IMR-90 (cell line): ENCODE measurements around the gene ATP6V1F. TPM values are rescaled to one million over a fixed set of nuclear protein-coding genes. Genes with fewer than 3 reads are reported as not detected.

Source experiments
- ATAC-seq: fragments of 200-7000 bp; cut with Tn5 transposase; 2 replicates; pipeline ENCODE4 v1.9.1; 2020; ENCODE audit warnings: low read depth, mild to moderate bottlenecking, moderate library complexity
- BruUV-seq: library from RNA; stranded (reverse); fragments of 400-500 nt; replicated peaks from 2 replicates; lab custom pipeline; 2021; lab: Mats Ljungman, UMichigan
- CTCF ChIA-PET: fragments of 300-600 bp; formaldehyde crosslinking; extraction: SDS; loops from one replicate; lab custom pipeline; 2021; ENCODE audit warnings: antibody characterized with exemption; lab: Yijun Ruan, JAX
- POLR2A ChIA-PET: fragments of 300-600 bp; sonication (Branson Sonifier 250); formaldehyde crosslinking; loops from one replicate; lab custom pipeline; 2022; ENCODE audit warnings: antibody characterized with exemption; ENCODE audit not compliant: unreplicated experiment; lab: Charles Lee
- DNase-seq: peaks from one replicate; pipeline ENCODE4 v3.0.0; 2013
- H2AFZ ChIP-seq: replicated peaks from 2 replicates; pipeline ENCODE3; 2013; ENCODE audit warnings: low read length, mild to moderate bottlenecking; ENCODE audit not compliant: poor library complexity
- H2AK5ac ChIP-seq: 2 replicates; pipeline ENCODE4 v1.6.1; 2013; ENCODE audit warnings: low read depth, low read length, inconsistent platforms
- H2AK9ac ChIP-seq: replicated peaks from 2 replicates; pipeline ENCODE3; 2013; ENCODE audit warnings: mild to moderate bottlenecking, low read depth, low read length, moderate library complexity; ENCODE audit not compliant: poor library complexity
- H2BK120ac ChIP-seq: 2 replicates; pipeline ENCODE4 v1.6.1; 2013; ENCODE audit warnings: low read depth, low read length, inconsistent platforms
- H2BK15ac ChIP-seq: 3 replicates; pipeline ENCODE4 v1.6.1; 2013; ENCODE audit warnings: low read depth, low read length, inconsistent platforms
- H2BK20ac ChIP-seq: 2 replicates; pipeline ENCODE4 v1.6.1; 2013; ENCODE audit warnings: low read depth, mild to moderate bottlenecking, inconsistent platforms, low read length, moderate library complexity
- H2BK5ac ChIP-seq: 2 replicates; pipeline ENCODE4 v1.6.1; 2013; ENCODE audit warnings: mild to moderate bottlenecking, low read depth, low read length, inconsistent platforms; ENCODE audit not compliant: poor library complexity, severe bottlenecking
- H3K14ac ChIP-seq: replicated peaks from 2 replicates; pipeline ENCODE4 v1.6.1; 2013; ENCODE audit warnings: low read depth, low read length, inconsistent platforms
- H3K18ac ChIP-seq: 2 replicates; pipeline ENCODE4 v1.6.1; 2013; ENCODE audit warnings: low read depth, low read length, control low read depth
- H3K23ac ChIP-seq: 2 replicates; pipeline ENCODE4 v1.6.1; 2013; ENCODE audit warnings: low read depth, low read length, inconsistent platforms
- H3K27ac ChIP-seq: 2 replicates; pipeline ENCODE4 v1.5.1; 2013; ENCODE audit warnings: mild to moderate bottlenecking, control low read depth, low read length; ENCODE audit not compliant: insufficient read depth
- H3K27me3 ChIP-seq: 2 replicates; pipeline ENCODE4 v1.6.1; 2013; ENCODE audit warnings: low read length; ENCODE audit not compliant: control insufficient read depth, insufficient read depth
- H3K36me3 ChIP-seq: 2 replicates; pipeline ENCODE4 v1.6.1; 2013; ENCODE audit warnings: low read length, mixed read lengths; ENCODE audit not compliant: control insufficient read depth, insufficient read depth
- H3K4ac ChIP-seq: 2 replicates; pipeline ENCODE4 v1.6.1; 2013; ENCODE audit warnings: low read depth, low read length, inconsistent platforms
- H3K4me1 ChIP-seq: 2 replicates; pipeline ENCODE4 v1.6.1; 2013; ENCODE audit warnings: low read length, mixed read lengths; ENCODE audit not compliant: control insufficient read depth, insufficient read depth
- H3K4me2 ChIP-seq: 2 replicates; pipeline ENCODE4 v1.6.1; 2013; ENCODE audit warnings: low read depth, mild to moderate bottlenecking, control low read depth, low read length, moderate library complexity
- H3K4me3 ChIP-seq: 2 replicates; pipeline ENCODE4 v1.5.1; 2013; ENCODE audit warnings: low read depth, mild to moderate bottlenecking, control low read depth, low read length, moderate library complexity; ENCODE audit not compliant: insufficient read depth
- H3K56ac ChIP-seq: 2 replicates; pipeline ENCODE4 v1.6.1; 2013; ENCODE audit warnings: low read length, inconsistent platforms; ENCODE audit not compliant: insufficient read depth; ENCODE audit errors: extremely low read depth
- H3K79me1 ChIP-seq, 2 experiments: 2 replicates each; pipeline ENCODE4 v1.6.1; 2013; ENCODE audit warnings: low read length in 2 of 2, inconsistent platforms in 1 of 2, low read depth in 1 of 2
- H3K9ac ChIP-seq: 2 replicates; pipeline ENCODE4 v1.6.1; 2013; ENCODE audit warnings: low read depth, low read length, control low read depth
- H3K9me1 ChIP-seq: 2 replicates; pipeline ENCODE4 v1.6.1; 2013; ENCODE audit warnings: low read length, inconsistent platforms; ENCODE audit not compliant: insufficient read depth
- H3K9me3 ChIP-seq: 2 replicates; pipeline ENCODE4 v1.6.1; 2013; ENCODE audit warnings: low read length; ENCODE audit not compliant: control insufficient read depth, insufficient read depth
- H4K20me1 ChIP-seq: 2 replicates; pipeline ENCODE4 v1.6.1; 2013; ENCODE audit warnings: low read length, inconsistent platforms; ENCODE audit not compliant: insufficient read depth
- H4K5ac ChIP-seq: 2 replicates; pipeline ENCODE4 v1.6.1; 2013; ENCODE audit warnings: mild to moderate bottlenecking, low read depth, low read length, control low read depth
- H4K8ac ChIP-seq, 2 experiments: 2 replicates each; pipeline ENCODE4 v1.6.1; 2013; ENCODE audit warnings: low read depth in 2 of 2, low read length in 2 of 2, control low read depth in 1 of 2, inconsistent platforms in 1 of 2
- H4K91ac ChIP-seq: 2 replicates; pipeline ENCODE4 v1.6.1; 2013; ENCODE audit warnings: low read depth, low read length, inconsistent platforms; ENCODE audit not compliant: insufficient read depth
- BHLHE40 ChIP-seq: fragments of 150-350 bp; IDR thresholded peaks from 2 replicates; pipeline ENCODE4 v1.6.1; 2016; ENCODE audit warnings: mild to moderate bottlenecking, low read depth, low read length
- CEBPB ChIP-seq: IDR thresholded peaks from 2 replicates; pipeline ENCODE4 v1.6.1; 2012; ENCODE audit warnings: low read depth, low read length, improper control_type of control experiment
- FOS ChIP-seq: fragments of 150-350 bp; IDR thresholded peaks from 2 replicates; pipeline ENCODE4 v1.6.1; 2016; ENCODE audit warnings: low read depth, low read length
- MAZ ChIP-seq: IDR thresholded peaks from 2 replicates; pipeline ENCODE4 v1.6.1; 2012; ENCODE audit warnings: low read depth, mild to moderate bottlenecking, low read length, improper control_type of control experiment, moderate library complexity, borderline replicate concordance
- MXI1 ChIP-seq: IDR thresholded peaks from 2 replicates; pipeline ENCODE4 v1.6.1; 2012; ENCODE audit warnings: low read depth, mild to moderate bottlenecking, low read length, moderate library complexity, borderline replicate concordance
- RAD21 ChIP-seq: IDR thresholded peaks from 2 replicates; pipeline ENCODE4 v1.6.1; 2012; ENCODE audit warnings: low read length, improper control_type of control experiment
- RCOR1 ChIP-seq: IDR thresholded peaks from 2 replicates; pipeline ENCODE4 v1.6.1; 2012; ENCODE audit warnings: mild to moderate bottlenecking, low read length, improper control_type of control experiment; ENCODE audit not compliant: insufficient replicate concordance
- WGBS, 2 experiments: methylation state at CpG; one replicate each; pipeline versions ENCODE4 v1.1.5 to v1.1.7; 2013; ENCODE audit warnings: missing lambda C conversion rate in 2 of 2; ENCODE audit not compliant: insufficient read length in 1 of 2; ENCODE audit errors: extremely low coverage in 2 of 2; 5-methylcytosine and 5-hydroxymethylcytosine counted together
- dilution Hi-C: fragments of 300-500 bp; cut with HindIII; formaldehyde crosslinking; loops from one replicate; pipeline ENCODE4 v1.14.3; 2018; ENCODE audit warnings: low sequenced_read_pairs; ENCODE audit not compliant: unreplicated experiment
- in situ Hi-C: fragments of 300-500 bp; cut with MboI; formaldehyde crosslinking; loops from 3 replicates; pipeline ENCODE4 v1.14.3; 2019; ENCODE audit warnings: low sequenced_read_pairs, inconsistent platforms, mixed read lengths
- intact Hi-C: fragments of 100-400 bp; cut with micrococcal nuclease; formaldehyde crosslinking; loops from 2 replicates; pipeline ENCODE4 v1.10.0; 2022
- polyA plus RNA-seq, 3 experiments: library from polyadenylated mRNA; depleted of rRNA; stranded (reverse); fragments of >200 nt; gene quantifications; 2 replicates each; pipeline ENCODE4 v1.2.3, GENCODE V29; 2012; ENCODE audit warnings: low replicate concordance in 1 of 3
- total RNA-seq: library from RNA; depleted of rRNA; stranded (reverse); fragments of >200 nt; gene quantifications from 2 replicates; pipeline ENCODE4 v1.2.3, GENCODE V29; 2012
- TF ChIP-seq, protein P1 (sequence below): conservative IDR thresholded peaks from 2 replicates; pipeline ENCODE4 v1.5.1; 2012; ENCODE audit warnings: mild to moderate bottlenecking, low read depth, low read length, improper control_type of control experiment
- TF ChIP-seq, protein P2 (sequence below): fragments of 150-350 bp; IDR thresholded peaks from 2 replicates; pipeline ENCODE4 v1.6.1; 2016; ENCODE audit warnings: low read depth, mild to moderate bottlenecking, low read length, moderate library complexity, borderline replicate concordance
- TF ChIP-seq, protein P3 (sequence below): fragments of 150-350 bp; IDR thresholded peaks from 2 replicates; pipeline ENCODE4 v1.6.1; 2017; ENCODE audit warnings: mild to moderate bottlenecking, antibody characterized with exemption, low read length, low read depth

ATP6V1F gene
- total and polyA plus RNA-seq, 2 of the 4 experiments (the other 2 are of a cell fraction), result 104 to 321 TPM

DNA sequence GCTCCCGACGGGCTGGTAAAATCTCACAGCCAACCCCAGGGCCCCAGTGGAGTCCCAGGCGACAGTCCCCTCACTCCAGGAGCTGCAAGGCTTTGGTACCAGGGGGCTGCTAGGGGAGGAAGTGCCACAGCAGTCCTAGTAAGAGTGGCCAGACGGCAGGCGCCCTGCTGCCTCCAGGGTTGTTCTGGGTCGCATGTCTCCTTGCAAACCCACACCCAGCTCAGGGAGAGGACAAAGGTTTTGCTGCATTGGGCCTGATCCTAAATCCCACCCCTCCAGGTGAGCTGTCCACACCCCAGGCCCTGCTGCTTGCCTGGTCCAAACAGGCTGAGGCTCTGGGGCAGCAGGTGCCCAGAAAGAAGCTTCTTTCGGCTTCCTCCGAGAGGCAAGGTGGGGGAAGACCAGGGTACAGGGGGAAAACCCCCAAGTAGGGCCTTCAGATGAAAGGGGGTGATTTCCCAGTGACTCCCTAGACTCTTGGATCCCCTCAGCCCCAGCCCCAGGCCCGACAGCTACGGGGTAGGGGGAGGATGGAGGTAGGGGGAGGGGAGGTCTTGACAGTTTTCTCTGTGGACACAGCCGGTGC is 52.0 kb downstream of the ATP6V1F start:
- ATAC-seq, result no peak
- Histone ChIP-seq H4K8ac (no peak overlapping the region), H3K23ac (no peak overlapping the region), H3K9ac (no peak overlapping the region), H3K9me1 (no peaks in the 10 kb centered on the region), H3K27ac (no peak overlapping the region), H3K4ac (no peak overlapping the region), H2BK120ac (no peak overlapping the region), H4K5ac (no peak overlapping the region), H3K4me1 (peaks cover 2% of the 10 kb centered on the region; the same call in 1 of the 2 replicates), H3K4me2 (no peak overlapping the region), H2AFZ (no peak overlapping the region), H2AK9ac (no peak overlapping the region), H2BK15ac (no peak overlapping the region), H4K20me1 (0 out of 2 replicates have a peak, but pooled peaks cover 3% of the 10 kb centered on the region), H3K9me3 (peaks cover 5% of the 10 kb centered on the region), H2AK5ac (no peak overlapping the region), H3K18ac (no peak overlapping the region), H3K36me3 (no peaks in the 10 kb centered on the region), H2BK5ac (no peak overlapping the region), H3K27me3 (peaks cover 79% of the 10 kb centered on the region), H3K56ac (no peak overlapping the region), H3K14ac (no peak overlapping the region), H3K4me3 (no peak overlapping the region), H2BK20ac (no peak overlapping the region), H3K79me1 (no peaks in the 10 kb centered on the region), H4K91ac (no peak overlapping the region)
- DNase-seq, result no peak
- intact Hi-C loops (no loop called here), in situ Hi-C loops (no loop called here), dilution Hi-C loops (no loop called here)
- POLR2A ChIA-PET, result no interaction called here
- WGBS, 2 experiments, result 13% methylated on average over 1 of the region's 11 CpGs; no CpG with 5 or more reads in 1 of the 2 experiments
- BruUV-seq, result no TSS peak
- TF ChIP-seq CEBPB, result no peak
- TF ChIP-seq BHLHE40, result no peak
- TF ChIP-seq, protein P1, sequence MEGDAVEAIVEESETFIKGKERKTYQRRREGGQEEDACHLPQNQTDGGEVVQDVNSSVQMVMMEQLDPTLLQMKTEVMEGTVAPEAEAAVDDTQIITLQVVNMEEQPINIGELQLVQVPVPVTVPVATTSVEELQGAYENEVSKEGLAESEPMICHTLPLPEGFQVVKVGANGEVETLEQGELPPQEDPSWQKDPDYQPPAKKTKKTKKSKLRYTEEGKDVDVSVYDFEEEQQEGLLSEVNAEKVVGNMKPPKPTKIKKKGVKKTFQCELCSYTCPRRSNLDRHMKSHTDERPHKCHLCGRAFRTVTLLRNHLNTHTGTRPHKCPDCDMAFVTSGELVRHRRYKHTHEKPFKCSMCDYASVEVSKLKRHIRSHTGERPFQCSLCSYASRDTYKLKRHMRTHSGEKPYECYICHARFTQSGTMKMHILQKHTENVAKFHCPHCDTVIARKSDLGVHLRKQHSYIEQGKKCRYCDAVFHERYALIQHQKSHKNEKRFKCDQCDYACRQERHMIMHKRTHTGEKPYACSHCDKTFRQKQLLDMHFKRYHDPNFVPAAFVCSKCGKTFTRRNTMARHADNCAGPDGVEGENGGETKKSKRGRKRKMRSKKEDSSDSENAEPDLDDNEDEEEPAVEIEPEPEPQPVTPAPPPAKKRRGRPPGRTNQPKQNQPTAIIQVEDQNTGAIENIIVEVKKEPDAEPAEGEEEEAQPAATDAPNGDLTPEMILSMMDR, result no peak
- no peak for TF ChIP-seq RAD21
- no peak for TF ChIP-seq RCOR1
- no peak for TF ChIP-seq FOS
- TF ChIP-seq, protein P2, sequence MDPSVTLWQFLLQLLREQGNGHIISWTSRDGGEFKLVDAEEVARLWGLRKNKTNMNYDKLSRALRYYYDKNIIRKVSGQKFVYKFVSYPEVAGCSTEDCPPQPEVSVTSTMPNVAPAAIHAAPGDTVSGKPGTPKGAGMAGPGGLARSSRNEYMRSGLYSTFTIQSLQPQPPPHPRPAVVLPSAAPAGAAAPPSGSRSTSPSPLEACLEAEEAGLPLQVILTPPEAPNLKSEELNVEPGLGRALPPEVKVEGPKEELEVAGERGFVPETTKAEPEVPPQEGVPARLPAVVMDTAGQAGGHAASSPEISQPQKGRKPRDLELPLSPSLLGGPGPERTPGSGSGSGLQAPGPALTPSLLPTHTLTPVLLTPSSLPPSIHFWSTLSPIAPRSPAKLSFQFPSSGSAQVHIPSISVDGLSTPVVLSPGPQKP, result no peak
- TF ChIP-seq MXI1, result no peak
- TF ChIP-seq MAZ, result no peak
- TF ChIP-seq, protein P3, sequence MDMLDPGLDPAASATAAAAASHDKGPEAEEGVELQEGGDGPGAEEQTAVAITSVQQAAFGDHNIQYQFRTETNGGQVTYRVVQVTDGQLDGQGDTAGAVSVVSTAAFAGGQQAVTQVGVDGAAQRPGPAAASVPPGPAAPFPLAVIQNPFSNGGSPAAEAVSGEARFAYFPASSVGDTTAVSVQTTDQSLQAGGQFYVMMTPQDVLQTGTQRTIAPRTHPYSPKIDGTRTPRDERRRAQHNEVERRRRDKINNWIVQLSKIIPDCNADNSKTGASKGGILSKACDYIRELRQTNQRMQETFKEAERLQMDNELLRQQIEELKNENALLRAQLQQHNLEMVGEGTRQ, result no peak
- CTCF ChIA-PET, result no interaction called here
